ENCODE measurements around the gene TAOK1.

TAOK1 gene

GRCh38 chr17:29379084-29379991 is 10.8 kb upstream of the TAOK1 start:
- DNase-seq = peak in 6 of 14 donors; percentile 2 to 30 (median 12)

- DNase-seq = no peak
These were observed 6.5 kb upstream of the TAOK1 start for GRCh38 chr17:29383686-29384085.

- DNase-seq = no peak
These were observed 5.3 kb upstream of the TAOK1 start for GRCh38 chr17:29384901-29385300.

GRCh38 chr17:29386760-29387159 is 3.4 kb upstream of the TAOK1 start:
- no peak for DNase-seq

GRCh38 chr17:29388937-29389336 is 1.2 kb upstream of the TAOK1 start:
- no peak for DNase-seq

- peak in 12 of 14 donors; percentile 24 to 68 (median 50) for DNase-seq
These were observed 878 bp downstream of the TAOK1 start for GRCh38 chr17:29390851-29391631.

- DNase-seq = no peak
These were observed 3.3 kb downstream of the TAOK1 start for GRCh38 chr17:29393436-29393835.

GRCh38 chr17:29394761-29395160 is 4.6 kb downstream of the TAOK1 start:
- DNase-seq = no peak

GRCh38 chr17:29396066-29396465 is 5.9 kb downstream of the TAOK1 start:
- no peak for DNase-seq

- DNase-seq = no peak
These were observed 9.5 kb downstream of the TAOK1 start for GRCh38 chr17:29399634-29400033.

GRCh38 chr17:29400818-29401217 is 10.7 kb downstream of the TAOK1 start:
- DNase-seq = no peak

GRCh38 chr17:29401258-29401657 is 11.1 kb downstream of the TAOK1 start:
- no peak for DNase-seq

- no peak for DNase-seq
These were observed 17.7 kb downstream of the TAOK1 start for GRCh38 chr17:29407856-29408255.

- no peak for DNase-seq
These were observed 19.8 kb downstream of the TAOK1 start for GRCh38 chr17:29409963-29410362.

- DNase-seq = no peak
These were observed 22.8 kb downstream of the TAOK1 start for GRCh38 chr17:29412780-29413565.

GRCh38 chr17:29420128-29420527 is 30.0 kb downstream of the TAOK1 start:
- DNase-seq = no peak

- no peak for DNase-seq
These were observed 40.1 kb downstream of the TAOK1 start for GRCh38 chr17:29430275-29430674.

GRCh38 chr17:29433541-29433940 is 43.4 kb downstream of the TAOK1 start:
- DNase-seq = no peak

GRCh38 chr17:29434550-29434949 is 44.4 kb downstream of the TAOK1 start:
- DNase-seq = no peak

GRCh38 chr17:29442451-29442850 is 52.3 kb downstream of the TAOK1 start:
- DNase-seq = no peak

GRCh38 chr17:29443041-29443739 is 53.0 kb downstream of the TAOK1 start:
- DNase-seq = no peak

GRCh38 chr17:29444589-29444988 is 54.4 kb downstream of the TAOK1 start:
- DNase-seq = no peak

Measured in C1 segment of cervical spinal cord (tissue), 14 donors.